ENCODE data around the gene LYST. TPM values are rescaled to one million over a fixed set of nuclear protein-coding genes. Genes with fewer than 3 reads are reported as not detected.

The LYST gene
- total RNA-seq, 1 experiment from 2014 or later = 23.9 TPM

DNA sequence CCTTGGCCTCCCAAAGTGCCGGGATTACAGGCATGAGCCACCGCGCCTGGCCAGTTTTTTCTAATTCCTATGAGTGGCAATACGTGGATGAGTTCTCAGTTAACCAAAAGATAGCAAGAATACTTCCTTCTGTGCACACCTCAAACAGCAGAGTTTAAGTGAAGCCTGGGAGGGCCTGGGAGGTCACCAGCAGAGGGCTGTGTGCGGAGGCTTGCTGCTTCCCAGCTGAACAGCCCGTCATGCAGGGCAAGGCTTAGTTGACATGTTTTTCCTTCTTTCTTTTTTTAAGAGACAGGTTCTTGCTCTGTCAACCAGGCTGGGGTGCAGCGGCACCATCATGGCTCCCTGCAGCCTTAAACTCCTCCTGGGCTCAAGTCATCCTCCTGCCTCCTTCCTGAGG, 234.9 kb downstream of the LYST start:
- CTCF ChIA-PET = interaction anchor here (0.6 to 1.7 kb wide), 8 partner anchors 12 to 907 kb away, joined by 3 to 6 read pairs (median 4); partner anchors contain the start of gene B3GALNT2
- BruUV-seq (replicated peaks) = no TSS peak
- TF ChIP-seq, protein P1, sequence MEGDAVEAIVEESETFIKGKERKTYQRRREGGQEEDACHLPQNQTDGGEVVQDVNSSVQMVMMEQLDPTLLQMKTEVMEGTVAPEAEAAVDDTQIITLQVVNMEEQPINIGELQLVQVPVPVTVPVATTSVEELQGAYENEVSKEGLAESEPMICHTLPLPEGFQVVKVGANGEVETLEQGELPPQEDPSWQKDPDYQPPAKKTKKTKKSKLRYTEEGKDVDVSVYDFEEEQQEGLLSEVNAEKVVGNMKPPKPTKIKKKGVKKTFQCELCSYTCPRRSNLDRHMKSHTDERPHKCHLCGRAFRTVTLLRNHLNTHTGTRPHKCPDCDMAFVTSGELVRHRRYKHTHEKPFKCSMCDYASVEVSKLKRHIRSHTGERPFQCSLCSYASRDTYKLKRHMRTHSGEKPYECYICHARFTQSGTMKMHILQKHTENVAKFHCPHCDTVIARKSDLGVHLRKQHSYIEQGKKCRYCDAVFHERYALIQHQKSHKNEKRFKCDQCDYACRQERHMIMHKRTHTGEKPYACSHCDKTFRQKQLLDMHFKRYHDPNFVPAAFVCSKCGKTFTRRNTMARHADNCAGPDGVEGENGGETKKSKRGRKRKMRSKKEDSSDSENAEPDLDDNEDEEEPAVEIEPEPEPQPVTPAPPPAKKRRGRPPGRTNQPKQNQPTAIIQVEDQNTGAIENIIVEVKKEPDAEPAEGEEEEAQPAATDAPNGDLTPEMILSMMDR (IDR thresholded peaks at IDR 0.05; ENCODE audit: unreplicated experiment) = no peak

DNA sequence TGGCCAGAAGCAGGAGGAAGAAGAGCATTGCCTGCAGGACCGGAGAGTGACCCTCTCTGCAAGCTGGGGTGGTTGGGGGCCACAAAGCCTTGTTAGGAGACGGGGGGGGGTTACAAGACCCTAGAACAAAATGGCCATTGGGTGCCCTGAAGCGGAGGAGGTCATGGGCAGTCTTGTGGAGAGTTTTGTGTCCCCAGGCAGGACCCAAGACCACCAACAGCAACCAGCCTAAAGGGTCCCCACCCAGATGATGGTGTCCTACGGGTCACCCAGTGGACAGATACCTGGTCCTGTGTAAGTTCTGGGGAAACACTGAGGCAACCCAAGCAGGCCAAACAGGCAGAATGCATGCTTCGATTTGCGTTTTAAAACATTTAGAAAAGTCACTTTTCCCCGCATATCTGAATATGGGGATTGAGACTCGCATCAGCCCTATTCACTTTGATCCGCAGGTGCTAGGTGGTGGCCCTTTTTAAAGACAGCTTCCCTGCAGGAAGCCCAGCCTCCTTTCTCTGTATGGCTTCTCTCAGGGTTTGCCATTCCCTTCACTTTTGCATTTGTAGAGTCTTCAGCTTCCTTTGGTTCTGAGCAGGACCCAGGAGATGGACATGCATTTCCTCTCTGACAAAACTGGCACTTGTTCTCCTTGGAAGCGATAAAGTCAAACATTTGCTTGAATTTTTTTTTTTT, 238.2 kb downstream of the LYST start:
- Mint-ChIP-seq H3K27me3 (ENCODE audit: insufficient read depth, unreplicated experiment) (no peaks in the 10 kb centered on the region), H3K9me3 (ENCODE audit: unreplicated experiment) (no peaks in the 10 kb centered on the region), H3K4me1 (ENCODE audit: insufficient read depth, unreplicated experiment) (peaks cover 13% of the 10 kb centered on the region), H3K4me3 (ENCODE audit: unreplicated experiment) (no peak overlapping the region), H3K27ac (ENCODE audit: low read depth, unreplicated experiment) (no peak overlapping the region), H3K36me3 (ENCODE audit: insufficient read depth, unreplicated experiment) (no peaks in the 10 kb centered on the region)
- no TSS peak for BruUV-seq (replicated peaks)
- intact Hi-C loops (cut with micrococcal nuclease) = no loop called here
- ChIA-PET CTCF (interaction anchor here (0.7 kb wide), 1 partner anchor 209 kb away, joined by 3 read pairs; no protein-coding TSS in a partner anchor), POLR2A (interaction anchor here (1.0 kb wide), 1 partner anchor 736 kb away, joined by 4 read pairs; no protein-coding TSS in a partner anchor)
- TF ChIP-seq, protein P1 (IDR thresholded peaks at IDR 0.05; ENCODE audit: unreplicated experiment) = no peak
- no peak for DNase-seq (ENCODE audit: unreplicated experiment)

More for the DNA sequence above, 234.9 kb downstream of the LYST start:
- Mint-ChIP-seq H3K4me3 (ENCODE audit: unreplicated experiment) (no peak overlapping the region), H3K27me3 (ENCODE audit: insufficient read depth, unreplicated experiment) (no peaks in the 10 kb centered on the region), H3K4me1 (ENCODE audit: insufficient read depth, unreplicated experiment) (peaks cover 13% of the 10 kb centered on the region), H3K9me3 (ENCODE audit: unreplicated experiment) (no peaks in the 10 kb centered on the region), H3K27ac (ENCODE audit: low read depth, unreplicated experiment) (no peak overlapping the region), H3K36me3 (ENCODE audit: insufficient read depth, unreplicated experiment) (no peaks in the 10 kb centered on the region)
- POLR2A ChIA-PET = interaction anchor here (0.6 to 1.8 kb wide), 3 partner anchors 18 to 1276 kb away, joined by 3 to 15 read pairs (median 3); no protein-coding TSS in a partner anchor
- no peak for DNase-seq (ENCODE audit: unreplicated experiment)
- intact Hi-C loops (cut with micrococcal nuclease) = no loop called here

DNA sequence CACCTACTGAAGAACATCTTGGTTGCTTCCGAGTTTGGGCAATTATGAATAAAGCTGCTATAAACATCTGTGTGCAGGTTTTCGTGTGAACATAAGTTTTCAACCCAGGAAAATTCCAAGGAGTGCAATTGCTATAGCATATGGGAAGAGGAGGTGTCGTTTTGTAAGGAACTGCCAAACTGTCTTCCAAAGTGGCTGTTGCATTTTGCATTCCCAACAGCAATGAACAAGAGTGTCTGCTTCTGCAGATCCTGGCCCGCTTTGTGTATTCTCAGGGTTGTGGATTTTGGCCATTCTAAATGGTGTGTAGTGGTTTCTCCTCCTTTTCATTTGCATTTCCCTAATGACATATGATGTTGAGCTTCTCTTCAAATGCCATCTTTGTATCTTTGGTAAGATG, 240.9 kb downstream of the LYST start:
- H3K4me3 Mint-ChIP-seq (ENCODE audit: unreplicated experiment) = no peak overlapping the region
- TF ChIP-seq, protein P1 (IDR thresholded peaks at IDR 0.05; ENCODE audit: unreplicated experiment) = no peak
- no TSS peak for BruUV-seq (replicated peaks)
- H3K36me3 Mint-ChIP-seq (ENCODE audit: insufficient read depth, unreplicated experiment) = no peaks in the 10 kb centered on the region
- ChIA-PET POLR2A (no interaction called here), CTCF (interaction anchor here (1.4 to 2.1 kb wide), 4 partner anchors 10 to 110 kb away, joined by 4 to 10 read pairs (median 5); no protein-coding TSS in a partner anchor)
- no peaks in the 10 kb centered on the region for H3K9me3 Mint-ChIP-seq (ENCODE audit: unreplicated experiment)
- no peaks in the 10 kb centered on the region for H3K27me3 Mint-ChIP-seq (ENCODE audit: insufficient read depth, unreplicated experiment)
- H3K27ac Mint-ChIP-seq (ENCODE audit: low read depth, unreplicated experiment) = no peak overlapping the region
- intact Hi-C loops (cut with micrococcal nuclease) = no loop called here
- no peaks in the 10 kb centered on the region for H3K4me1 Mint-ChIP-seq (ENCODE audit: insufficient read depth, unreplicated experiment)
- DNase-seq (ENCODE audit: unreplicated experiment) = no peak

DNA sequence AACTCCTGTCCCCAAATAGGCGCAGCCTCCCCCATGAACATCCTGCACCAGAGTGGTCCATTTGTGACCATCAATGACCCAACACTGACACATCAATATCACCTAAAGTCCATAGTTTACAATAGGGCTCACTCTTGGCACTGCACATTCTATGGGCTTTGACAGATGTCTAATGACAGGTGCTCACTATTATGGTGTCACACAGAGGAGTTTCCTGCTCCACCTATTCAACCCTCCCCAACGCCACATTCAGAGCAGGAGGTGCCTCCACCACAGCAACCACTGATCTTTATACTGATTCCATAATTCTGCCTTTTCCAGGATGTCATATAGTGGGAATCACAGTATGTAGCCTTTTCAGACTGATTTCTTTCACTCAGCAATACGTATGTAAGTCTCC, 241.4 kb downstream of the LYST start:
- no peaks in the 10 kb centered on the region for H3K4me1 Mint-ChIP-seq (ENCODE audit: insufficient read depth, unreplicated experiment)
- no peak overlapping the region for H3K4me3 Mint-ChIP-seq (ENCODE audit: unreplicated experiment)
- intact Hi-C loops (cut with micrococcal nuclease) = no loop called here
- POLR2A ChIA-PET = no interaction called here
- H3K9me3 Mint-ChIP-seq (ENCODE audit: unreplicated experiment) = no peaks in the 10 kb centered on the region
- TF ChIP-seq, protein P1 (IDR thresholded peaks at IDR 0.05; ENCODE audit: unreplicated experiment) = no peak
- H3K36me3 Mint-ChIP-seq (ENCODE audit: insufficient read depth, unreplicated experiment) = no peaks in the 10 kb centered on the region
- no TSS peak for BruUV-seq (replicated peaks)
- CTCF ChIA-PET = interaction anchor here (1.4 to 2.1 kb wide), 4 partner anchors 10 to 109 kb away, joined by 4 to 10 read pairs (median 5); no protein-coding TSS in a partner anchor
- H3K27ac Mint-ChIP-seq (ENCODE audit: low read depth, unreplicated experiment) = no peak overlapping the region
- H3K27me3 Mint-ChIP-seq (ENCODE audit: insufficient read depth, unreplicated experiment) = no peaks in the 10 kb centered on the region
- no peak for DNase-seq (ENCODE audit: unreplicated experiment)
